ENCODE results near the gene SNX20.

The SNX20 gene

GRCh38 chr16:50708373-50709060 is 27.4 kb upstream of the SNX20 start:
- in situ Hi-C loops (cut with HindIII; ENCODE audit: low pct_ligation_motif_present, low sequenced_read_pairs), result no loop called here
- no peak for DNase-seq
- no peaks in the 10 kb centered on the region for H3K27me3 ChIP-seq (replicated peaks)
- H3K4me3 ChIP-seq (ENCODE audit: low read depth, low read length), result no peak overlapping the region
- TF ChIP-seq, protein P1, sequence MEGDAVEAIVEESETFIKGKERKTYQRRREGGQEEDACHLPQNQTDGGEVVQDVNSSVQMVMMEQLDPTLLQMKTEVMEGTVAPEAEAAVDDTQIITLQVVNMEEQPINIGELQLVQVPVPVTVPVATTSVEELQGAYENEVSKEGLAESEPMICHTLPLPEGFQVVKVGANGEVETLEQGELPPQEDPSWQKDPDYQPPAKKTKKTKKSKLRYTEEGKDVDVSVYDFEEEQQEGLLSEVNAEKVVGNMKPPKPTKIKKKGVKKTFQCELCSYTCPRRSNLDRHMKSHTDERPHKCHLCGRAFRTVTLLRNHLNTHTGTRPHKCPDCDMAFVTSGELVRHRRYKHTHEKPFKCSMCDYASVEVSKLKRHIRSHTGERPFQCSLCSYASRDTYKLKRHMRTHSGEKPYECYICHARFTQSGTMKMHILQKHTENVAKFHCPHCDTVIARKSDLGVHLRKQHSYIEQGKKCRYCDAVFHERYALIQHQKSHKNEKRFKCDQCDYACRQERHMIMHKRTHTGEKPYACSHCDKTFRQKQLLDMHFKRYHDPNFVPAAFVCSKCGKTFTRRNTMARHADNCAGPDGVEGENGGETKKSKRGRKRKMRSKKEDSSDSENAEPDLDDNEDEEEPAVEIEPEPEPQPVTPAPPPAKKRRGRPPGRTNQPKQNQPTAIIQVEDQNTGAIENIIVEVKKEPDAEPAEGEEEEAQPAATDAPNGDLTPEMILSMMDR (IDR thresholded peaks at IDR 0.05; ENCODE audit: low read depth, low read length, missing control alignments), result no peak
- H3K27ac ChIP-seq, result no peak overlapping the region
- H3K36me3 ChIP-seq (replicated peaks), result no peaks in the 10 kb centered on the region

DNA sequence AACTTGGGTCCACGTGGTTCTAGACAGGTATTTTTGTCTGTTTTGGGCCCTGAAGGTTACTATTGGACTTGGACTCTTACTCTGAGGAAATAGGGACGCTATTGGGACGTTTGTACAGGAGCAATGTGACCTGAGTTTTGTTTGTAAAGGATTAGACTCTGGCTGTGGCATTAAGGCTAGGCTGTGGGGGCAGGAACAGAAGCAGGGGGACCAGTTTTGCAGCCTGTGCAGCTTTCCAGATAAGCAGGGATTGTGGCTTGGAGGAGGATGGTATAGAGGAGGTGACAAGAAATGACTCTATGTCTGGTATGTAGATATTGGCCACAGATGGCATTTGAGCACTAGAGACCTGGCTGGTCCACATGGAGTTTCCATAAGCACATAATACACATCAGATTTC is 25.1 kb upstream of the SNX20 start:
- in situ Hi-C loops (cut with HindIII; ENCODE audit: low pct_ligation_motif_present, low sequenced_read_pairs), result no loop called here
- TF ChIP-seq, protein P1 (IDR thresholded peaks at IDR 0.05; ENCODE audit: low read depth, low read length, missing control alignments), result no peak
- DNase-seq, result no peak
- no peak overlapping the region for H3K27ac ChIP-seq
- H3K4me3 ChIP-seq (ENCODE audit: low read depth, low read length), result no peak overlapping the region
- H3K36me3 ChIP-seq (replicated peaks), result no peaks in the 10 kb centered on the region
- no peaks in the 10 kb centered on the region for H3K27me3 ChIP-seq (replicated peaks)

- in situ Hi-C loops (cut with HindIII; ENCODE audit: low pct_ligation_motif_present, low sequenced_read_pairs), result no loop called here
- TF ChIP-seq, protein P1 (IDR thresholded peaks at IDR 0.05; ENCODE audit: low read depth, low read length, missing control alignments), result no peak
- H3K36me3 ChIP-seq (replicated peaks), result no peaks in the 10 kb centered on the region
- no peaks in the 10 kb centered on the region for H3K27me3 ChIP-seq (replicated peaks)
- no peak for DNase-seq
- no peak overlapping the region for H3K4me3 ChIP-seq (ENCODE audit: low read depth, low read length)
- no peak overlapping the region for H3K27ac ChIP-seq
These were observed 24.5 kb upstream of the SNX20 start for GRCh38 chr16:50705436-50706110.

GRCh38 chr16:50704245-50704644 is 23.1 kb upstream of the SNX20 start:
- Histone ChIP-seq H3K27ac (no peak overlapping the region), H3K27me3 (replicated peaks) (no peaks in the 10 kb centered on the region), H3K4me3 (ENCODE audit: low read depth, low read length) (no peak overlapping the region), H3K36me3 (replicated peaks) (no peaks in the 10 kb centered on the region)
- TF ChIP-seq, protein P1 (IDR thresholded peaks at IDR 0.05; ENCODE audit: low read depth, low read length, missing control alignments), result no peak
- in situ Hi-C loops (cut with HindIII; ENCODE audit: low pct_ligation_motif_present, low sequenced_read_pairs), result no loop called here
- DNase-seq, result no peak

GRCh38 chr16:50702725-50703124 is 21.6 kb upstream of the SNX20 start:
- TF ChIP-seq, protein P1 (IDR thresholded peaks at IDR 0.05; ENCODE audit: low read depth, low read length, missing control alignments), result no peak
- no peaks in the 10 kb centered on the region for H3K36me3 ChIP-seq (replicated peaks)
- in situ Hi-C loops (cut with HindIII; ENCODE audit: low pct_ligation_motif_present, low sequenced_read_pairs), result no loop called here
- no peaks in the 10 kb centered on the region for H3K27me3 ChIP-seq (replicated peaks)
- no peak overlapping the region for H3K4me3 ChIP-seq (ENCODE audit: low read depth, low read length)
- H3K27ac ChIP-seq, result no peak overlapping the region
- no peak for DNase-seq

All from brain microvascular endothelial cell (primary cell).